B cell (primary cell): ENCODE data around the gene FRMPD4. TPM values are rescaled to one million over a fixed set of nuclear protein-coding genes. Genes with fewer than 3 reads are reported as not detected.

Experiments
- ATAC-seq: fragments of 200-7000 bp; cut with Tn5 transposase; one replicate; pipeline ENCODE4 v1.10.0; 2021; ENCODE audit warnings: low read depth, mild to moderate bottlenecking, moderate number of reproducible peaks, moderate library complexity
- CTCF ChIA-PET: fragments of 350-600 bp; sonication (Branson Sonifier 250); formaldehyde crosslinking; loops from one replicate; lab custom pipeline; 2021; ENCODE audit warnings: antibody characterized with exemption, inconsistent platforms; lab: Charles Lee
- POLR2A ChIA-PET: fragments of 350-600 bp; sonication (Branson Sonifier 250); formaldehyde crosslinking; loops from one replicate; lab custom pipeline; 2021; ENCODE audit warnings: antibody characterized with exemption; lab: Charles Lee
- DNase-seq: peaks from one replicate; pipeline ENCODE4 v3.0.0; 2013
- H2AFZ ChIP-seq: 2 replicates; pipeline ENCODE4 v1.6.1; 2012; ENCODE audit warnings: mild to moderate bottlenecking, low read depth, low read length; ENCODE audit not compliant: insufficient read depth, poor library complexity, severe bottlenecking
- H3K27ac ChIP-seq, 2 donors: 1 replicate in 1 of 2; 2 replicates in 1 of 2; pipeline ENCODE4 v1.5.1; 2012 to 2013; ENCODE audit warnings: low read length in 2 of 2, mild to moderate bottlenecking in 2 of 2, moderate library complexity in 1 of 2
- H3K27me3 ChIP-seq, 4 experiments: fragments of 200-600 bp in 1 of 4; sonication (generic) in 1 of 4; replicated peaks in 1 of 4; 1 replicate in 2 of 4; 2 replicates in 2 of 4; pipeline versions ENCODE4 v1.6.1 to v1.7.0; 2013 to 2016; ENCODE audit warnings: low read length in 3 of 4, mild to moderate bottlenecking in 2 of 4, mixed read lengths in 1 of 4, moderate library complexity in 1 of 4; ENCODE audit not compliant: insufficient read depth in 4 of 4, control insufficient read depth in 3 of 4; ENCODE audit errors: control extremely low read depth in 1 of 4
- H3K36me3 ChIP-seq, 2 experiments: replicated peaks in 1 of 2; 1 replicate in 1 of 2; 2 replicates in 1 of 2; pipeline versions ENCODE4 v1.6.1 to v1.7.1; 2013; ENCODE audit warnings: low read length in 1 of 2; ENCODE audit not compliant: insufficient read depth in 2 of 2, control insufficient read depth in 1 of 2; ENCODE audit errors: control extremely low read depth in 1 of 2, extremely low read depth in 1 of 2
- H3K4me1 ChIP-seq, 2 donors: fragments of 200-600 bp in 1 of 2; sonication (generic) in 1 of 2; 1 replicate in 1 of 2; 2 replicates in 1 of 2; pipeline versions ENCODE4 v1.5.1 to v1.6.1; 2013 to 2017; ENCODE audit warnings: low read length in 2 of 2; ENCODE audit not compliant: control insufficient read depth in 2 of 2, insufficient read depth in 2 of 2
- H3K4me2 ChIP-seq: replicated peaks from 2 replicates; pipeline ENCODE3; 2012; ENCODE audit warnings: mild to moderate bottlenecking, low read depth, low read length; ENCODE audit not compliant: poor library complexity, severe bottlenecking
- H3K4me3 ChIP-seq, 5 experiments: fragments of 200-600 bp in 1 of 5; sonication (generic) in 1 of 5; 1 replicate in 3 of 5; 2 replicates in 2 of 5; pipeline versions ENCODE4 v1.5.1 to v1.7.0; 2011 to 2016; ENCODE audit warnings: low read length in 4 of 5, mild to moderate bottlenecking in 4 of 5, low read depth in 2 of 5, control low read depth in 1 of 5, moderate library complexity in 1 of 5; ENCODE audit not compliant: insufficient read depth in 1 of 5; ENCODE audit errors: control extremely low read depth in 1 of 5, extremely low read depth in 1 of 5
- H3K79me2 ChIP-seq: fragments of 200-600 bp; sonication (generic); one replicate; pipeline ENCODE4 v1.6.0; 2016; ENCODE audit warnings: low read length; ENCODE audit not compliant: control insufficient read depth, insufficient read depth
- H3K9ac ChIP-seq: fragments of 200-600 bp; sonication (generic); 2 replicates; pipeline ENCODE4 v1.6.1; 2017; ENCODE audit warnings: mild to moderate bottlenecking, low read length, moderate library complexity
- H3K9me3 ChIP-seq, 3 donors: one replicate each; pipeline versions ENCODE4 v1.6.1 to v1.7.1; 2013; ENCODE audit warnings: low read length in 2 of 3; ENCODE audit not compliant: control insufficient read depth in 2 of 3, insufficient read depth in 1 of 3; ENCODE audit errors: control extremely low read depth in 1 of 3
- H4K20me1 ChIP-seq: 2 replicates; pipeline ENCODE4 v1.6.0; 2012; ENCODE audit warnings: mild to moderate bottlenecking, low read length; ENCODE audit not compliant: insufficient read depth, control insufficient read depth, poor library complexity, severe bottlenecking
- H3K27ac Mint-ChIP-seq: one replicate; pipeline ENCODE4 v1.8.0; 2021; ENCODE audit warnings: mixed read lengths
- H3K27me3 Mint-ChIP-seq: one replicate; pipeline ENCODE4 v1.8.0; 2021; ENCODE audit warnings: mixed read lengths
- H3K4me1 Mint-ChIP-seq: one replicate; pipeline ENCODE4 v1.8.0; 2021; ENCODE audit warnings: mixed read lengths
- H3K4me3 Mint-ChIP-seq: one replicate; pipeline ENCODE4 v1.8.0; 2021; ENCODE audit warnings: mixed read lengths
- H3K9me3 Mint-ChIP-seq: one replicate; pipeline ENCODE4 v1.8.0; 2022; ENCODE audit warnings: mixed read lengths; ENCODE audit not compliant: insufficient read depth
- CTCF ChIP-seq: fragments of 200-600 bp; IDR thresholded peaks from one replicate; pipeline ENCODE4 v1.8.0; 2022; ENCODE audit warnings: antibody characterized with exemption, mild to moderate bottlenecking
- EZH2 ChIP-seq: IDR thresholded peaks from 2 replicates; pipeline ENCODE4 v1.6.1; 2012; ENCODE audit warnings: borderline replicate concordance, low read depth, mild to moderate bottlenecking, moderate library complexity, low read length; ENCODE audit not compliant: insufficient read depth, poor library complexity, severe bottlenecking
- WGBS: methylation state at CpG from one replicate; pipeline ENCODE4 v1.1.5; 2013; ENCODE audit warnings: missing lambda C conversion rate; ENCODE audit not compliant: insufficient coverage; 5-methylcytosine and 5-hydroxymethylcytosine counted together
- intact Hi-C: fragments of 100-400 bp; cut with micrococcal nuclease; formaldehyde crosslinking; loops from one replicate; pipeline ENCODE4 v1.10.0; 2022
- polyA plus RNA-seq: library from polyadenylated mRNA; depleted of rRNA; stranded (reverse); fragments of >200 nt; gene quantifications from 2 replicates; pipeline ENCODE4 v1.2.3, GENCODE V29; 2012
- total RNA-seq, 2 donors: library from RNA; stranded (reverse); fragments of 120-200 nt in 1 of 2; gene quantifications; 1 replicate in 1 of 2; 2 replicates in 1 of 2; pipeline versions ENCODE4 v1.2.3 to v1.2.4, GENCODE V29; 2013 to 2022

FRMPD4 gene
- total and polyA plus RNA-seq, 2 donors (not counting 1 experiment from before 2014, with no cell fraction given) = not detected

- no peak overlapping the region for H3K4me3 Mint-ChIP-seq
- ATAC-seq = peak; percentile 60
These were observed 563.4 kb downstream of the FRMPD4 start for GRCh38 chrX:12701628-12702027.

More at GRCh38 chrX:12701628-12702027, 563.4 kb downstream of the FRMPD4 start:
- ChIA-PET POLR2A (no interaction called here), CTCF (interaction anchor here (0.5 to 2.9 kb wide), 17 partner anchors 9 to 914 kb away, joined by 3 to 31 read pairs (median 3); no protein-coding TSS in a partner anchor)
- whole genome bisulfite sequencing = 11% methylated on average over 9 of the region's 18 CpGs
- peaks cover 0 to 15% of the 10 kb centered on the region in 2 donors for H3K4me1 ChIP-seq
- no peaks in the 10 kb centered on the region for H3K27me3 ChIP-seq
- Mint-ChIP-seq H3K4me1 (peaks cover 28% of the 10 kb centered on the region), H3K9me3 (no peaks in the 10 kb centered on the region), H3K27ac (no peak overlapping the region), H3K27me3 (peaks cover 2% of the 10 kb centered on the region)
- no peaks in the 10 kb centered on the region for H4K20me1 ChIP-seq
- no peak overlapping the region for H3K4me3 ChIP-seq
- H3K9me3 ChIP-seq = no peaks in the 10 kb centered on the region
- H3K36me3 ChIP-seq = no peaks in the 10 kb centered on the region
- intact Hi-C loops = loop anchor here (1.0 to 5.0 kb wide), 4 partner anchors 70 to 915 kb away; no protein-coding TSS in a partner anchor
- H3K4me2 ChIP-seq = no peak overlapping the region
- TF ChIP-seq CTCF (peak; percentile 58), EZH2 (no peak)
- H3K79me2 ChIP-seq = no peaks in the 10 kb centered on the region
- H3K9ac ChIP-seq = no peak overlapping the region
- H3K27ac ChIP-seq = no peak overlapping the region
- peak; percentile 65 for DNase-seq
- peak overlapping the region; percentile 17 for H2AFZ ChIP-seq
